CD14-positive monocyte (primary cell): Measurements from ENCODE around the gene RELN. TPM values are rescaled to one million over a fixed set of nuclear protein-coding genes. Genes with fewer than 3 reads are reported as not detected.

Experiments used
- DNase-seq, 3 donors: peaks; one replicate each; pipeline ENCODE4 v3.0.0-alpha.2; 2011 to 2022
- H2AFZ ChIP-seq: 2 replicates; pipeline ENCODE4 v1.6.0; 2012; ENCODE audit warnings: mild to moderate bottlenecking, low read depth, low read length, inconsistent platforms; ENCODE audit not compliant: insufficient read depth, poor library complexity, severe bottlenecking
- H3K27ac ChIP-seq, 2 donors: 1 replicate in 1 of 2; 2 replicates in 1 of 2; pipeline ENCODE4 v1.5.1; 2012 to 2013; ENCODE audit warnings: low read length in 2 of 2, control low read depth in 1 of 2, inconsistent platforms in 1 of 2, low read depth in 1 of 2, mild to moderate bottlenecking in 1 of 2
- H3K27me3 ChIP-seq, 2 donors: one replicate each; pipeline versions ENCODE4 v1.6.0 to v1.6.1; 2011 to 2013; ENCODE audit warnings: low read length in 2 of 2; ENCODE audit not compliant: control insufficient read depth in 2 of 2, insufficient read depth in 2 of 2
- H3K36me3 ChIP-seq, 2 donors: replicated peaks in 1 of 2; 1 replicate in 1 of 2; 2 replicates in 1 of 2; pipeline versions ENCODE4 v1.5.1 to v1.6.1; 2012 to 2013; ENCODE audit warnings: low read length in 2 of 2, control low read depth in 1 of 2, inconsistent platforms in 1 of 2, mild to moderate bottlenecking in 1 of 2; ENCODE audit not compliant: insufficient read depth in 2 of 2, control insufficient read depth in 1 of 2
- H3K4me1 ChIP-seq, 2 donors: 1 replicate in 1 of 2; 2 replicates in 1 of 2; pipeline versions ENCODE4 v1.5.1 to v1.6.1; 2012 to 2013; ENCODE audit warnings: low read length in 2 of 2, control low read depth in 1 of 2, inconsistent platforms in 1 of 2, mild to moderate bottlenecking in 1 of 2, moderate library complexity in 1 of 2; ENCODE audit not compliant: insufficient read depth in 2 of 2, control insufficient read depth in 1 of 2
- H3K4me2 ChIP-seq: replicated peaks from 2 replicates; pipeline ENCODE3; 2012; ENCODE audit warnings: low read length, moderate library complexity, mild to moderate bottlenecking; ENCODE audit not compliant: poor library complexity, severe bottlenecking; ENCODE audit errors: extremely low read depth
- H3K4me3 ChIP-seq, 3 experiments: fragments of 200-600 bp in 1 of 3; sonication (generic) in 1 of 3; replicated peaks in 1 of 3; 1 replicate in 2 of 3; 2 replicates in 1 of 3; pipeline ENCODE4 v1.5.1; 2011 to 2013; ENCODE audit warnings: low read length in 3 of 3, mild to moderate bottlenecking in 3 of 3, control low read depth in 2 of 3, low read depth in 2 of 3, inconsistent platforms in 1 of 3, moderate library complexity in 1 of 3
- H3K79me2 ChIP-seq: 2 replicates; pipeline ENCODE4 v1.6.0; 2012; ENCODE audit warnings: mild to moderate bottlenecking, control low read depth, inconsistent platforms, low read length, moderate library complexity; ENCODE audit not compliant: insufficient read depth
- H3K9ac ChIP-seq: 2 replicates; pipeline ENCODE4 v1.6.0; 2017; ENCODE audit warnings: low read length, mild to moderate bottlenecking; ENCODE audit not compliant: insufficient read depth, poor library complexity, severe bottlenecking
- H3K9me3 ChIP-seq, 2 donors: replicated peaks in 1 of 2; 1 replicate in 1 of 2; 2 replicates in 1 of 2; pipeline versions ENCODE4 v1.5.1 to v1.6.1; 2012 to 2013; ENCODE audit warnings: low read length in 2 of 2, control low read depth in 1 of 2; ENCODE audit not compliant: control insufficient read depth in 1 of 2, insufficient read depth in 1 of 2
- H4K20me1 ChIP-seq: 2 replicates; pipeline ENCODE4 v1.6.0; 2012; ENCODE audit warnings: mild to moderate bottlenecking, low read length, control low read depth, moderate library complexity; ENCODE audit not compliant: insufficient read depth
- H3K27ac Mint-ChIP-seq, 7 donors: one replicate each; pipeline ENCODE4 v1.8.0; 2020; ENCODE audit warnings: mild to moderate bottlenecking in 7 of 7, mixed read lengths in 7 of 7, moderate library complexity in 6 of 7, inconsistent platforms in 2 of 7
- H3K27me3 Mint-ChIP-seq, 3 donors: one replicate each; pipeline ENCODE4 v1.8.0; 2021 to 2022; ENCODE audit warnings: low read depth in 3 of 3, mild to moderate bottlenecking in 3 of 3, mixed read lengths in 3 of 3, moderate library complexity in 3 of 3, inconsistent platforms in 1 of 3
- H3K36me3 Mint-ChIP-seq, 2 donors: one replicate each; pipeline ENCODE4 v1.8.0; 2020; ENCODE audit warnings: mixed read lengths in 2 of 2, inconsistent platforms in 1 of 2, mild to moderate bottlenecking in 1 of 2
- H3K4me1 Mint-ChIP-seq: one replicate; pipeline ENCODE4 v1.8.0; 2020; ENCODE audit warnings: mild to moderate bottlenecking, mixed read lengths
- H3K4me3 Mint-ChIP-seq, 2 donors: one replicate each; pipeline ENCODE4 v1.8.0; 2020; ENCODE audit warnings: mild to moderate bottlenecking in 2 of 2, mixed read lengths in 2 of 2, moderate library complexity in 1 of 2
- H3K9me3 Mint-ChIP-seq, 7 donors: one replicate each; pipeline ENCODE4 v1.8.0; 2020 to 2022; ENCODE audit warnings: mixed read lengths in 7 of 7, mild to moderate bottlenecking in 6 of 7, moderate library complexity in 6 of 7, inconsistent platforms in 2 of 7
- WGBS: methylation state at CpG from one replicate; pipeline ENCODE4 v1.1.5; 2013; ENCODE audit warnings: missing lambda C conversion rate; ENCODE audit not compliant: insufficient coverage; 5-methylcytosine and 5-hydroxymethylcytosine counted together
- intact Hi-C, 2 donors: fragments of 100-400 bp; cut with micrococcal nuclease; formaldehyde crosslinking; loops; one replicate each; pipeline versions ENCODE4 v1.15.0 to v1.15.1; 2023
- polyA plus RNA-seq, 3 donors: library from polyadenylated mRNA; depleted of rRNA in 1 of 3; unstranded in 2 of 3; stranded (reverse) in 1 of 3; fragments of 300-500 nt in 2 of 3; fragments of >200 nt in 1 of 3; fragmentation: Illumina TruSeq in 2 of 3; gene quantifications; 1 replicate in 2 of 3; 2 replicates in 1 of 3; pipeline ENCODE4 v1.2.3, GENCODE V29; 2012 to 2021
- TF ChIP-seq, protein P1 (sequence below): fragments of 200-600 bp; IDR thresholded peaks from one replicate; pipeline ENCODE4 v1.8.0; 2022; ENCODE audit warnings: antibody characterized with exemption, mild to moderate bottlenecking

Gene RELN
- polyA plus RNA-seq, 3 donors = not detected

DNA sequence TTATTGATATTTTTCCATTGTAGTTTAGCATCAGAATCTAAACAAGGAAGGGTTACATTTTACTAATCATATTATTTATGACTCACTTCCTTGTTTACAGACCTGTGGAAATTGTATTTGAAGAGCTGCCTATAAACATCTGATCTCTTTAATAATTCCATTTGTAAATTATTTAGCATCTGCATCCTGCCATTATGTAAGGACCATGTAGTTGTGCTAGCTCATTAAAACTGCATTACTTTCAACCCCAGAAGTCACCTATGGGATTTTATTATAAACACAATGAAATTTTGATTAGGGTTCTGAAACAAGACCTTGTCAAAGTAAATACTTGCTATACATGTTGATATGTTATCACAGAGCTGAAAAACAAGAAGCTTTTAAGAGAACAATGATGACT is 396.6 kb downstream of the RELN start:
- Histone ChIP-seq H3K9ac (no peak overlapping the region), H4K20me1 (no peaks in the 10 kb centered on the region), H3K36me3 (no peaks in the 10 kb centered on the region), H3K4me2 (no peak overlapping the region), H2AFZ (no peak overlapping the region), H3K27ac (no peak overlapping the region), H3K4me1 (no peaks in the 10 kb centered on the region), H3K79me2 (no peaks in the 10 kb centered on the region), H3K27me3 (no peaks in the 10 kb centered on the region), H3K9me3 (no peaks in the 10 kb centered on the region), H3K4me3 (no peak overlapping the region)
- H3K9me3 Mint-ChIP-seq = no peaks in the 10 kb centered on the region
- intact Hi-C loops = no loop called here
- TF ChIP-seq, protein P1, sequence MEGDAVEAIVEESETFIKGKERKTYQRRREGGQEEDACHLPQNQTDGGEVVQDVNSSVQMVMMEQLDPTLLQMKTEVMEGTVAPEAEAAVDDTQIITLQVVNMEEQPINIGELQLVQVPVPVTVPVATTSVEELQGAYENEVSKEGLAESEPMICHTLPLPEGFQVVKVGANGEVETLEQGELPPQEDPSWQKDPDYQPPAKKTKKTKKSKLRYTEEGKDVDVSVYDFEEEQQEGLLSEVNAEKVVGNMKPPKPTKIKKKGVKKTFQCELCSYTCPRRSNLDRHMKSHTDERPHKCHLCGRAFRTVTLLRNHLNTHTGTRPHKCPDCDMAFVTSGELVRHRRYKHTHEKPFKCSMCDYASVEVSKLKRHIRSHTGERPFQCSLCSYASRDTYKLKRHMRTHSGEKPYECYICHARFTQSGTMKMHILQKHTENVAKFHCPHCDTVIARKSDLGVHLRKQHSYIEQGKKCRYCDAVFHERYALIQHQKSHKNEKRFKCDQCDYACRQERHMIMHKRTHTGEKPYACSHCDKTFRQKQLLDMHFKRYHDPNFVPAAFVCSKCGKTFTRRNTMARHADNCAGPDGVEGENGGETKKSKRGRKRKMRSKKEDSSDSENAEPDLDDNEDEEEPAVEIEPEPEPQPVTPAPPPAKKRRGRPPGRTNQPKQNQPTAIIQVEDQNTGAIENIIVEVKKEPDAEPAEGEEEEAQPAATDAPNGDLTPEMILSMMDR = no peak
- H3K36me3 Mint-ChIP-seq = no peaks in the 10 kb centered on the region
- no peak overlapping the region for H3K4me3 Mint-ChIP-seq
- H3K27ac Mint-ChIP-seq = no peak overlapping the region
- peaks cover 0 to 5% (median 2%) of the 10 kb centered on the region in 3 donors for H3K27me3 Mint-ChIP-seq
- DNase-seq = no peak
- no peaks in the 10 kb centered on the region for H3K4me1 Mint-ChIP-seq

DNA sequence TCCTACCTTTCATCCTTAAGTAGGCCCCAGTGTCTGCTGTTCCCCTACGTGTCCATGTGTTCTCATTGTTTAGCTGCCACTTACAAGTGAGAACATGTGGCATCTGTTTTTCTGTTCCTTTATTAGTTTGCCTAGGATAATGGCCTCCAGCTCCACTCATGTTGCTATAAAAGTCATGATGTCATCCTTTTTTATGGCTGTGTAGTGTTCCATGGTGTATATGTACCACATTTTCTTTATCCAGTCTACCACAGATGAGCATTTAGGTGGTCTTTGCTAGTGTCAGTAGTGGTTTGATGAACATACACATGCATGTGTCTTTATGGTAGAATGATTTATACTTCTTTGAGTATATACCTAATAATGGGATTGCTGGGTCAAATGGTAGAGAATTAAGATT is 397.3 kb downstream of the RELN start:
- Histone ChIP-seq H3K4me2 (no peak overlapping the region), H3K9ac (no peak overlapping the region), H2AFZ (no peak overlapping the region), H3K79me2 (no peaks in the 10 kb centered on the region), H3K36me3 (no peaks in the 10 kb centered on the region), H4K20me1 (no peaks in the 10 kb centered on the region), H3K27me3 (no peaks in the 10 kb centered on the region), H3K4me1 (no peaks in the 10 kb centered on the region), H3K9me3 (no peaks in the 10 kb centered on the region), H3K27ac (no peak overlapping the region), H3K4me3 (no peak overlapping the region)
- no peak overlapping the region for H3K4me3 Mint-ChIP-seq
- WGBS = no CpG with 5 or more reads among the region's 1 CpG
- no peak for DNase-seq
- no peaks in the 10 kb centered on the region for H3K36me3 Mint-ChIP-seq
- H3K9me3 Mint-ChIP-seq = no peaks in the 10 kb centered on the region
- H3K27ac Mint-ChIP-seq = no peak overlapping the region
- H3K4me1 Mint-ChIP-seq = no peaks in the 10 kb centered on the region
- intact Hi-C loops = no loop called here
- TF ChIP-seq, protein P1 = no peak
- peaks cover 0 to 5% (median 2%) of the 10 kb centered on the region in 3 donors for H3K27me3 Mint-ChIP-seq
